Chondrocyte (in vitro differentiated cells): ENCODE results near the gene ZNF672. TPM values are rescaled to one million over a fixed set of nuclear protein-coding genes. Genes with fewer than 3 reads are reported as not detected.

ENCODE experiments used
- DNase-seq: peaks from one replicate; pipeline ENCODE4 v3.0.0; 2021; ENCODE audit warnings: mixed read lengths, low spot score
- H3K27ac Mint-ChIP-seq: one replicate; pipeline ENCODE4 v1.8.0; 2021; ENCODE audit warnings: mild to moderate bottlenecking, moderate library complexity, mixed read lengths; ENCODE audit not compliant: unreplicated experiment
- H3K27me3 Mint-ChIP-seq: 2 replicates; pipeline ENCODE4 v1.8.0; 2021; ENCODE audit warnings: low read depth, mixed read lengths
- H3K36me3 Mint-ChIP-seq: 2 replicates; pipeline ENCODE4 v1.8.0; 2021; ENCODE audit warnings: low read depth, mixed read lengths
- H3K4me1 Mint-ChIP-seq: 2 replicates; pipeline ENCODE4 v1.8.0; 2021; ENCODE audit warnings: low read depth, mild to moderate bottlenecking, mixed read lengths
- H3K4me3 Mint-ChIP-seq: one replicate; pipeline ENCODE4 v1.8.0; 2021; ENCODE audit warnings: mild to moderate bottlenecking, moderate library complexity, mixed read lengths; ENCODE audit not compliant: unreplicated experiment
- H3K9me3 Mint-ChIP-seq: 2 replicates; pipeline ENCODE4 v1.8.0; 2021; ENCODE audit warnings: low read depth, mixed read lengths
- CTCF ChIP-seq: fragments of 200-600 bp; sonication (generic); IDR thresholded peaks from 2 replicates; pipeline ENCODE4 v1.5.0; 2021; ENCODE audit warnings: antibody characterized with exemption, mild to moderate bottlenecking, moderate library complexity
- total RNA-seq: library from RNA; stranded (reverse); gene quantifications from 3 replicates; pipeline ENCODE4 v1.2.1, GENCODE V29; 2021

ZNF672 gene
- total RNA-seq, 1 donor from 2014 or later: 17.1 TPM

- Mint-ChIP-seq H3K4me3 (peak overlapping the region; percentile 92), H3K27me3 (no peaks in the 10 kb centered on the region), H3K4me1 (peaks cover 62% of the 10 kb centered on the region), H3K36me3 (peaks cover 5% of the 10 kb centered on the region), H3K27ac (peak overlapping the region; percentile 33), H3K9me3 (no peaks in the 10 kb centered on the region)
- no peak for DNase-seq
- no peak for TF ChIP-seq CTCF
Measured at GRCh38 chr1:248824301-248824700, 13.7 kb upstream of the ZNF672 start.

- Mint-ChIP-seq H3K36me3 (peaks cover 5% of the 10 kb centered on the region), H3K4me3 (peak overlapping the region; percentile 92), H3K27ac (peak overlapping the region; percentile 53), H3K27me3 (no peaks in the 10 kb centered on the region), H3K4me1 (peaks cover 62% of the 10 kb centered on the region), H3K9me3 (no peaks in the 10 kb centered on the region)
- DNase-seq: no peak
- no peak for TF ChIP-seq CTCF
Measured at GRCh38 chr1:248824701-248825100, 13.3 kb upstream of the ZNF672 start.

GRCh38 chr1:248825136-248825535, 12.9 kb upstream of the ZNF672 start:
- Mint-ChIP-seq H3K27ac (peak overlapping the region; percentile 99), H3K4me1 (peaks cover 59% of the 10 kb centered on the region), H3K9me3 (no peaks in the 10 kb centered on the region), H3K36me3 (peaks cover 3% of the 10 kb centered on the region), H3K4me3 (peak overlapping the region; percentile 92), H3K27me3 (no peaks in the 10 kb centered on the region)
- DNase-seq: no peak
- TF ChIP-seq CTCF: no peak

- Mint-ChIP-seq H3K4me3 (peak overlapping the region; percentile 92), H3K27me3 (no peaks in the 10 kb centered on the region), H3K4me1 (peaks cover 55% of the 10 kb centered on the region), H3K27ac (peak overlapping the region; percentile 99), H3K9me3 (no peaks in the 10 kb centered on the region), H3K36me3 (peaks cover 3% of the 10 kb centered on the region)
- TF ChIP-seq CTCF: no peak
- no peak for DNase-seq
Measured at GRCh38 chr1:248825573-248825908, 12.5 kb upstream of the ZNF672 start.

- peaks cover 3% of the 10 kb centered on the region for H3K36me3 Mint-ChIP-seq
- H3K4me1 Mint-ChIP-seq: peaks cover 49% of the 10 kb centered on the region
- H3K27ac Mint-ChIP-seq: peak within 1 kb of the TSS; percentile 99
- TF ChIP-seq CTCF: peak; percentile 87
- DNase-seq: no peak
- peaks cover 2% of the 10 kb centered on the region for H3K27me3 Mint-ChIP-seq
- H3K4me3 Mint-ChIP-seq: peak within 1 kb of the TSS; percentile 92
- no peaks in the 10 kb centered on the region for H3K9me3 Mint-ChIP-seq
Measured at GRCh38 chr1:248825909-248826760, 11.9 kb upstream of the ZNF672 start, which contains the start of gene SH3BP5L. Gene SH3BP5L, minus strand, starts transcription at chr1:248825915. Its CDS starts 980 bp downstream, at chr1:248824935.
